VCaP (cell line): ENCODE results near the gene FLACC1.
"Not testable (repeated sequence)": the region's sequence is repeated elsewhere in the genome, so short reads cannot be mapped to it uniquely, and the experiment has no call there.

ENCODE experiments used
- H3K27ac ChIP-seq: fragments of 450-650 bp; 2 replicates; pipeline ENCODE4 v1.5.1; 2017
- CTCF ChIP-seq: fragments of 450-650 bp; conservative IDR thresholded peaks from 2 replicates; pipeline ENCODE4 v1.5.1; 2017; ENCODE audit warnings: mild to moderate bottlenecking, moderate library complexity

Gene FLACC1

GRCh38 chr2:201396595-201396994, 39.5 kb upstream of the FLACC1 start:
- H3K27ac ChIP-seq, result no peak overlapping the region
- TF ChIP-seq CTCF, result no peak

- TF ChIP-seq CTCF, result no peak
- no peak overlapping the region for H3K27ac ChIP-seq
These were observed 26.0 kb upstream of the FLACC1 start for GRCh38 chr2:201383136-201383535.

GRCh38 chr2:201378496-201379397, 21.6 kb upstream of the FLACC1 start:
- no peak overlapping the region for H3K27ac ChIP-seq

GRCh38 chr2:201377218-201377617, 20.1 kb upstream of the FLACC1 start:
- H3K27ac ChIP-seq, result no peak overlapping the region
- TF ChIP-seq CTCF, result no peak

More at GRCh38 chr2:201378496-201379397, 21.6 kb upstream of the FLACC1 start:
- no peak for TF ChIP-seq CTCF

GRCh38 chr2:201369775-201370174, 12.6 kb upstream of the FLACC1 start:
- no peak for TF ChIP-seq CTCF
- H3K27ac ChIP-seq, result no peak overlapping the region

GRCh38 chr2:201369318-201369717, 12.2 kb upstream of the FLACC1 start:
- not testable (repeated sequence) for H3K27ac ChIP-seq

- H3K27ac ChIP-seq, result no peak overlapping the region
- no peak for TF ChIP-seq CTCF
These were observed 9.0 kb upstream of the FLACC1 start for GRCh38 chr2:201366146-201366545.
